Daoy (cell line): ENCODE data around the gene B3GALT6. TPM values are rescaled to one million over a fixed set of nuclear protein-coding genes. Genes with fewer than 3 reads are reported as not detected.

Experiments
- DNase-seq: peaks from one replicate; pipeline ENCODE4 v3.0.0-alpha.2; 2015; ENCODE audit warnings: low read depth
- total RNA-seq: library from RNA; depleted of rRNA; stranded (reverse); fragments of >200 nt; shearing (Covaris generic); gene quantifications from 2 replicates; pipeline ENCODE4 v1.2.3, GENCODE V29; 2014

The B3GALT6 gene
- total RNA-seq, 1 experiment from 2014 or later: 44.5 TPM

DNA sequence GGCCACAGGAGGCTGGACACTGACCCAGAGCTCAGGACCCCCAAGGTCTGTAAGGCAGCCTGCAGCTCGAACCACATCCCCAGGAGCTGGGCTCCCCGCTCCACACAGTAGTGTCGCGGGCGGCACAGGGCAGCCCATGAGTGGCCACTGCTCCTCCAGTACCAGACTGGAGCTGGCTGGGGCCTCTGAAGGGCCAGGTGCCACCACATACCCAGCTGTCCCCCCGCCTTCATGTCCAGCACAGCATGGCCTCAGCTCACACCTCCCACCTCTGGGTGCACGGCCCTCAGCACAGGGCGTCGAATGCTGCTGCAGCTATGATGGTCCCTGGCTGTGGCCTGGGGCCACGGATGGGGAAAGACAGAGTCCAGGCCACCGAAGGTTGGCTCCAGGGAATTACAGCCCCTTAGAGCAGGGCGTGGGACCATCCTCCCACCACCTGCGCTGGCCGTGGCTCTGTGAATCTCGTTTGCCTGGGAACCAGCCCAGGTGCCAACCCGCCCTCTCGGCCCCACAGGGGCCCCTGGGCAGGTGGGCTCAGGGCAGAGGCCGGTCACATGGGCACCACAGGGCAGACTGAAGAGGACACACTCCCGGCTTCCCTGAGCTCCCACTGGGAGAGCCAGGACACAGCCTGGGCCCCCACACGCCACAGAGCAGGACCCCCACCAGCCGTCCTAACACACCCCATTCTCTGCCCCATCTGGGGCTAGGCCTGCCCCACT, 16.0 kb upstream of the B3GALT6 start:
- DNase-seq: no peak

DNA sequence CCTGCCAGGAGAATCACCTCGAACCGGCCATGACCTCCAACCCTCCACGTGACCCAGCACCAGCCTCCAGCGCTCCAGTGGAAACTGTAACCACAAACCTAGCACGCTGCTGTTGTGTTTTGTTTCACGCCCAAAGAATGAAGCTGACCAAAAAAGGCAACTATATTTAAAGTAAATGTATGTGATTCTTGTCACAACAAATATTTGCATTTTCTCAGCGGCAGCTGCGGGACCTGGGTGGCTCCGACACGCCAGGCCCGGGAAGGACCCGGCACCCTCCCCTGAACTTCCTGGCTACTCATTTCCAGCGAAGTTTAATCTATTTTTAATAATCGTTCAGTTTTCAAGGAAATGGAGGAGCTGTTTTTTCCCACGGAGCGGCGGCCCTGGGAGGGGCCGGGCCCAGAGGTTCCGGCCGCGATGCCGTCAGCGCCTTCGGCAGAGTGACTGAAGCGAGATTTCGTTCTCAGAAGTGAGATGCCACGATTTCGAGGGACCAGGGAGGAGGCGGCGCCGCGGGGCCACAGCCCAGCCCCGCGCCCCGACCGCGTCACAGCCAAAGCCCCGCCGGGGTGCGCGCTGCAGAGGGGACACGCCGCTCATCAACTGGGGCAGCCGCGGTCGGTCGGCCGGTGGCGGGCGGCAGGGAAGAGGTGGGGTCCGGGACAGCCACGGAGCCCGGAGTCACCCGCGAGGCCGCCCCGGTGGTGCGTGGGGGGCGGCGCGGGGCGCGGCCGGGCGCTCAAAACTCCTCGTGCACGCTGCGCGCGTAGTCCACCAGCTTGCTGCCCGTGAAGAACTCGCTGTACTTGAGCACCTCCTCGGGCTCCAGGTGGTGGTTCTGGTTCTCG, 15.0 kb upstream of the B3GALT6 start:
- DNase-seq: no peak

GRCh38 chr1:1217621-1218523, 14.2 kb upstream of the B3GALT6 start:
- DNase-seq: no peak

DNA sequence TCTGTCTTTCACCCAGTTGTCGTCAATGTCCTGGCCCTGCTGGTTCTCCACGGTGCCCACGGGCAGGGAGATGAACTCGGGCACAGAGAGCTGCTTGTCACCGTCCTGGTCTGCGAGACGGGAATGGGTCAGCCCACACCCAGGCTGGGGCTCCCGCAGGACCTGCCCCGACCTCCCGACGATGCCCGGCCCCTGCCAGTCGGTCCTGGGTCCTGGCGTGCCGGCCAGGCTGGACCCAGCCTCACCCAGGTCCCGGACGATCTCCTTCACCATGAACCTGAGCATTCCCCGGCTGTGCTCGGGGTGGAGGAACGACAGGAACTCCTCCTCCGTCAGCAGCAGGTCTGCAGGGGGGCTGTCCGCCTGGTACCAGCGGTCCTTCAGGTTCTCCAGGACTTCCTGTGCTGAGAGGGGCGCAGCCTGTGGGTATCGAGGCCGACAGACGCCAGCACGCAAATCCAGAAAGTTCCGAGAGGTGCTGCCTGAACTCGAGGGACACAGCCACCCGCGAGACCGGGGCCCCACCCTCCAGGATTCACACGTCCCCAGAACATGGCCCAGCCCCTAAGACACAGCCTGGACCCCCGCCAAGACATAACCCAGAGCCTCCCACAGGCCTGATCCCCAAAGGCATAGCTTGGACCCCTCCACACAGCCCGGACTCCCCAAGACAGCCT, 13.4 kb upstream of the B3GALT6 start:
- no peak for DNase-seq

DNA sequence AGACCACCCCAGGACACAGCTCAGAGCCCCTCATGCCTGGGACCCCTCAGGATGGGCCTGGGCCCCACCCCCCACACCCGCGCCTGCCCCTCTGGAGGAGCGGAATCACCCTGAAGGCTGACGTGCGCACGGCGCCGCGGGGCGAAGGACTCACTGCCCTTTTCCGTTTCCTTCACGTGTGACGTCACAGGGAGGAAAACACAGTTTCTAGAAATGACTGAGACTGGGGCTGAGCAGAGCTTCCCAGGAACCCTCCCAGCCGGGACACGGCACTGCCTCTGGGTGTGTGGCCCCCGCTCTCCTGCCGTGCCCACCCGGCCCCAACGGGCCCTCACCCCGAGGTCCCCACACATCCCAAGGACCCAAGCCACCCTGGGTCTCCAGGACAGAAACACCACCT, 12.7 kb upstream of the B3GALT6 start:
- no peak for DNase-seq

GRCh38 chr1:1220197-1220596, 11.8 kb upstream of the B3GALT6 start:
- no peak for DNase-seq

GRCh38 chr1:1221887-1222574, 10.0 kb upstream of the B3GALT6 start:
- no peak for DNase-seq

DNA sequence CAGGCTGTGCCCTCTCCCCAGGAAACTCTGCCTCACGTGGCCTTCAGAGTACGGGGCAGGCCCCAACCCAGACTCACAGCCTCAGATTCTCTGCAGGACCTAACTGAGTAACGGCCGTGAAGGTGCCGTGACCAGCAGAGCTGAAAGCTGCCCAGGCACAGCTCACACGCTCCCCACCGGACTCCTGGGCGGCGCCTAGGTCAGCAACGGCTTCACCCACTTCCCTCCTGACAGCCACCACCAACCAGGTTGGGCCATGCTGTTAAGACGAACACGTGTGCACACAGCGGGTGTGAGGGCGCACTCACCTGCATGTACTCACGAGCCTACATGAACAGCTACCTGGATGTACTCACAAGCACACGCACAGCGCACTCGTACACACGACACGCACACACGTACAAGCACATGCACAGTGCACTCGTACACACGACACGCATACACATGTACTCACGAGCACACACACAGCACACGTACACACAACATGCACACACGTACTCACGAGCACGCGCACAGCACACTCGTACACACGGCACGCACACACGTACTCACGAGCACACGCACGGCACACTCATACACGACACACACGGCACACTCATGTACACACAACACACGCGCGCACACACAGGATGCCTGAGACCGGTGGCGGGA, 9.3 kb upstream of the B3GALT6 start:
- DNase-seq: no peak

DNA sequence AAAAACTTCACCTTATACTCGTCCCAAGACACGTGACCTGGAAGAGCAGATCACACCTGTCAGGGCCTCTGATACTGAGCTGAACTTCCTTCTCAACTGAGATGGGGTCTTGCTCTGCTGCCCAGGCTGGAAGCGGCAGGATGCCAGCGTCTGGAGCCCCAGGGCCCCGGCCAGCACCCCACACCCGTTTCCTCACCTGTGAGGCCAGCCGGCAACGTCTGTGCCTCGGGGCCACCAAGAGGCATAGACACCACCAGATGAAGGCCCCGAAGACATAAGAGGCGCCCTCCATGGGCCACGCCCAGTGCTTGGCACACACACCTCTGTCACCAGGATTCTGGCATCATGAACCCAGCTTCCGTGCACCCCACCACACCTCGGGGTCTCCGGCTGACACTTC, 8.7 kb upstream of the B3GALT6 start:
- DNase-seq: no peak

GRCh38 chr1:1223891-1224290, 8.1 kb upstream of the B3GALT6 start:
- no peak for DNase-seq

- DNase-seq: no peak
Measured at GRCh38 chr1:1225238-1225845, 6.7 kb upstream of the B3GALT6 start.

DNA sequence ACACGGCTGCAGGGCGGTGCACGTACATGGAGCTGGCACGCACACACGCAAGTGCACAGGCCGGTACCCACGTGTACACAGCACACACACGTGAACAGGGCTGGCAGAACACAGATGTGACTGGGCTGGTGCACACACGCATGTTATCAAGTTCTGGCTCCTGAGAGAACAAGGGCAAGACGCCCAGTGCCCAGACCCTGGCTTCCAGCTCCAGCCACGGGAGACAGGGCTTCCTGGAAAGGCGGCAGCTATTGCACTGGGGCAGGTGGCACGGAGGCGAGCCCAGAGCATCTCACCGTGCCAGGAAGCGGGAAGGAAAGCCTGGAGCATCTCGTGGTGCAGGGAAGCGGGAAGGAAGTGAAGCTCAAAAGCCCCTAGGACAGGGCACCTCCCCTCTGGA, 6.1 kb upstream of the B3GALT6 start:
- DNase-seq: no peak

- DNase-seq: no peak
Measured at GRCh38 chr1:1226566-1227362, 5.3 kb upstream of the B3GALT6 start.

DNA sequence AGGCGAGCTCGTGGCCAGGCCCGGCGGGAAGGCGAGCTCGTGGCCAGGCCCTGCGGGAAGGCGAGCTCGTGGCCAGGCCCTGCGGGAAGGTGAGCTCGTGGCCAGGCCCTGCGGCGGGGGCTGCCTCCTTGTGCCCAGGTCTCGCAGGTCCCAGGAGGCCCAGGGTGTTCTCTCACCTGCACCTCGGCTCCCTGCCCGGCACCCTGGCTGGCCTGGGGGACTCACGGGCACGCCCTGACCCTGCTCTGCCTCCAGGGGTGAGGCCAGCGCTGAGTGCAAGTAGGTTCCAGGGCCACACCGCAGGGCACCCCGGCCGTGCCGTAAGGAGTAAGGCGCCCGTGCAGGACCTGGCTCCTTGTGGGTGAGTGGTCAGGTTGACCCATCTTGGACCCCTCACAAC, 4.7 kb upstream of the B3GALT6 start:
- DNase-seq: no peak

DNA sequence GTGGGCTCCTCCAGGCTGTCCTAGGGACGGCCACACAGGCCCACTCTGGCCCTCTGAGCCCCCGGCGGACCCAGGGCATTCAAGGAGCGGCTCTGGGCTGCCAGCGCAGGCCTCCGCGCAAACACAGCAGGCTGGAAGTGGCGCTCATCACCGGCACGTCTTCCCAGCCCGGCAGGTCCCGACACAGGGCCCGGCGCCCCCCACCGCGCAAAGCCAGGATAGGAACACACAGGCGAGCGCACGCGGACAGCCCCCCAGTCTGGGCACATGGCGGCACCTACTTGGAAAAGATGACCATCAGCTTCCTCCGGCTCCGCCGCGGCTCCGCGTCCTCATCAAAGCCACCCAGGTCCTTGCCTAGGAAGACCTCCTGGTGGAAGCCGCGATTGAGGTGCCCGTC, 3.9 kb upstream of the B3GALT6 start:
- no peak for DNase-seq

DNA sequence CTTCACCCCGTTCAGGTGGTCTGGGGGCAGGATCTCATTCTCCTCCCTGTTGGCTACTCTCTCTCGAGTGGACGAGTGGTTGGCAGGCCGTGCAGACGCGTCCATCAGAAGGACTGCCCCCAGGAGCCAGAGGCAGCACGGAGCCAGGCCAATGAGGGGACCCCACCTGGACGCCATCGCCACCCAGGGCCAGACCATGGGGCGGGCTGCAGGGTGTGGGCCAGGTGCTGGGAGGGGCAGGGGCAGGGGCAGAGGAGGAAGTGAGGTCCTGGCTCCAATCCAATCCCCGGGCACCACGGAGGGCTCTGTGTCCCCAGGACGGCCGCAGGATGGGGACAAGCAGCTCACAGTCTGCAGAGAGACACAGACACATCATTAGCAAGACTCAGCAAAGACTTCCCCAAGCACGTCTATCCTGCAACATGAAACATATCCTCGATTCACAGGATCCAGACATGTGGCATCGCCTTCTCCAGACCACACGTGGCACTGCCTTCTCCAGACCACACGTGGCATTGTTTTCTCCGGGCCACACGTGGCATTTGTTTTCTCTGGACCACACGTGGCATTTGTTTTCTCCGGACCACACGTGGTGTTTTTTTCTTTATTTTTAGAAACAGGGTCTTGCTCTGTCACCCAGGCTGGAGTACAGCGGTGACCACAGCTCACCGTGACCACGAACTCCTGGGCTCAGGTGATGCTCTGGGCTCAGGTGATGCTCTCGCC, 3.3 kb upstream of the B3GALT6 start:
- no peak for DNase-seq

- DNase-seq: no peak
Measured at GRCh38 chr1:1229770-1230169, 2.3 kb upstream of the B3GALT6 start.

GRCh38 chr1:1230656-1231399, 1.2 kb upstream of the B3GALT6 start:
- DNase-seq: peak; percentile 59
